SK-N-MC (cell line): Measurements from ENCODE around the gene TOP3A.

Experiments used
- EZH2 ChIP-seq: fragments of 200-600 bp; sonication (generic); IDR thresholded peaks from one replicate; pipeline ENCODE4 v1.6.1; 2017; ENCODE audit warnings: antibody characterized with exemption
- POLR2AphosphoS5 ChIP-seq: IDR thresholded peaks from 2 replicates; pipeline ENCODE4 v1.6.1; 2012; ENCODE audit warnings: mild to moderate bottlenecking, low read depth, low read length, borderline replicate concordance

DNA sequence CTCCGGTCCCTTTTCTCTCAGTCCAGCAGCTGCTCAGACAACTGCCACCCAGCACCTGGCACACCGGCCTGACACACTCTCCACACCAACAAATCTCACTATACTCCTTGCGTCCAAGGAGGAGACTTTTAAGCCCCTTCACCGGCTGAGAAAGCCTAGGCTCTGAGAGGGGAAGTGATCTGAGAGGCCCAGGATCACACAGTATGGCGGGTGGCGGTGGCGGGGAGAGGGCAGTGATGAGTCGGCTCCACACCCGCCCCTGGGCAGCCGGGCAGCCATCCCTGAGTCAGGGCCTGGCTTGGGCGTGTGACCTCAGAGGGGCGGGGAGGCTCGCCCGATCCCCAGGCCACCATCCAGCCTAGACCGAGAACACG lies 56.8 kb downstream of the TOP3A start:
- TF ChIP-seq EZH2: no peak
- TF ChIP-seq POLR2AphosphoS5: no peak
